GM23338 (cell line): ENCODE data around the gene RHOT1. TPM values are rescaled to one million over a fixed set of nuclear protein-coding genes. Genes with fewer than 3 reads are reported as not detected.

Experiments used
- ATAC-seq: fragments of 200-7000 bp; cut with Tn5 transposase; 3 replicates; pipeline ENCODE4 v1.9.1; 2020
- DNase-seq: peaks from one replicate; pipeline ENCODE4 v3.0.0-alpha.2; 2015; ENCODE audit warnings: low spot score
- H2AFZ ChIP-seq: fragments of 200-600 bp; sonication (generic); 2 replicates; pipeline ENCODE4 v1.8.0; 2016; ENCODE audit warnings: antibody characterized with exemption, mild to moderate bottlenecking, moderate library complexity
- H3F3A ChIP-seq: fragments of 200-600 bp; sonication (generic); replicated peaks from 2 replicates; pipeline ENCODE4 v1.8.0; 2017; ENCODE audit warnings: antibody characterized with exemption, mixed run types, low read depth
- H3K27ac ChIP-seq: fragments of 200-600 bp; sonication (generic); 2 replicates; pipeline ENCODE4 v1.6.1; 2016; ENCODE audit warnings: low read depth
- H3K27me3 ChIP-seq: fragments of 200-600 bp; sonication (generic); 2 replicates; pipeline ENCODE4 v1.8.0; 2016; ENCODE audit warnings: mild to moderate bottlenecking, mixed run types, moderate library complexity; ENCODE audit not compliant: insufficient read depth
- H3K36me3 ChIP-seq: fragments of 200-600 bp; sonication (generic); 2 replicates; pipeline ENCODE4 v1.8.0; 2016; ENCODE audit warnings: mild to moderate bottlenecking; ENCODE audit not compliant: insufficient read depth
- H3K4me1 ChIP-seq: fragments of 200-600 bp; sonication (generic); 2 replicates; pipeline ENCODE4 v1.8.0; 2016; ENCODE audit warnings: mild to moderate bottlenecking, moderate library complexity; ENCODE audit not compliant: insufficient read depth
- H3K4me2 ChIP-seq: fragments of 200-600 bp; sonication (generic); 2 replicates; pipeline ENCODE4 v1.7.1; 2017; ENCODE audit warnings: mixed run types
- H3K4me3 ChIP-seq: fragments of 200-600 bp; sonication (generic); 2 replicates; pipeline ENCODE4 v1.6.1; 2016; ENCODE audit warnings: mixed run types
- H3K79me2 ChIP-seq: fragments of 200-600 bp; sonication (generic); replicated peaks from 2 replicates; pipeline ENCODE4 v1.8.0; 2017; ENCODE audit warnings: mild to moderate bottlenecking; ENCODE audit not compliant: insufficient read depth
- H3K9me2 ChIP-seq: fragments of 200-600 bp; sonication (generic); 2 replicates; pipeline ENCODE4 v1.8.0; 2017; ENCODE audit not compliant: insufficient read depth
- H4K20me1 ChIP-seq: fragments of 200-600 bp; sonication (generic); replicated peaks from 2 replicates; pipeline ENCODE4 v1.8.0; 2017; ENCODE audit warnings: mild to moderate bottlenecking; ENCODE audit not compliant: insufficient read depth
- H3K27ac Mint-ChIP-seq: 2 replicates; pipeline ENCODE4 v1.8.0; 2020; ENCODE audit warnings: inconsistent platforms, mild to moderate bottlenecking, moderate library complexity, mixed read lengths
- H3K27me3 Mint-ChIP-seq: 3 replicates; pipeline ENCODE4 v1.8.0; 2022; ENCODE audit warnings: low read depth, mild to moderate bottlenecking, moderate library complexity, mixed read lengths, inconsistent platforms; ENCODE audit not compliant: insufficient read depth, poor library complexity
- H3K36me3 Mint-ChIP-seq: 3 replicates; pipeline ENCODE4 v1.8.0; 2021; ENCODE audit warnings: low read depth, mild to moderate bottlenecking, inconsistent platforms, moderate library complexity, mixed read lengths
- H3K4me1 Mint-ChIP-seq: 3 replicates; pipeline ENCODE4 v1.8.0; 2020; ENCODE audit warnings: mild to moderate bottlenecking, inconsistent platforms, mixed read lengths
- H3K4me3 Mint-ChIP-seq: 3 replicates; pipeline ENCODE4 v1.8.0; 2021; ENCODE audit warnings: moderate library complexity, mild to moderate bottlenecking, inconsistent platforms, mixed read lengths
- H3K9me3 Mint-ChIP-seq: 3 replicates; pipeline ENCODE4 v1.8.0; 2020; ENCODE audit warnings: moderate library complexity, mild to moderate bottlenecking, inconsistent platforms, mixed read lengths
- CREB1 ChIP-seq: fragments of 250-450 bp; sonication (Bioruptor Pico); IDR thresholded peaks from 2 replicates; pipeline ENCODE4 v1.5.0; 2020; ENCODE audit warnings: low read depth, mild to moderate bottlenecking, moderate library complexity
- CTCF ChIP-seq, 2 experiments: fragments of 200-600 bp in 1 of 2; sonication (generic) in 1 of 2; conservative IDR thresholded peaks; 2 replicates each; pipeline versions ENCODE4 v1.5.1 to v1.6.1; 2016 to 2017; ENCODE audit warnings: antibody characterized with exemption in 2 of 2, low read depth in 2 of 2, mild to moderate bottlenecking in 2 of 2, moderate library complexity in 1 of 2
- ETS1 ChIP-seq: IDR thresholded peaks from 2 replicates; pipeline ENCODE4 v1.6.1; 2016; ENCODE audit warnings: antibody characterized with exemption
- EZH2 ChIP-seq: fragments of 200-600 bp; sonication (generic); IDR thresholded peaks from one replicate; pipeline ENCODE4 v1.8.0; 2017; ENCODE audit warnings: antibody characterized with exemption, mild to moderate bottlenecking, low read depth; ENCODE audit not compliant: unreplicated experiment
- EZH2phosphoT487 ChIP-seq: fragments of 200-600 bp; sonication (generic); IDR thresholded peaks from one replicate; pipeline ENCODE4 v1.8.1; 2018; ENCODE audit warnings: antibody characterized with exemption; ENCODE audit not compliant: unreplicated experiment
- JUNB ChIP-seq: IDR thresholded peaks from one replicate; pipeline ENCODE4 v1.6.1; 2016; ENCODE audit warnings: antibody characterized with exemption; ENCODE audit not compliant: unreplicated experiment
- NANOG ChIP-seq: IDR thresholded peaks from 2 replicates; pipeline ENCODE4 v1.6.1; 2016; ENCODE audit warnings: antibody characterized with exemption, borderline replicate concordance
- POLR2AphosphoS5 ChIP-seq: IDR thresholded peaks from 2 replicates; pipeline ENCODE4 v1.6.1; 2016; ENCODE audit warnings: antibody characterized with exemption, low read depth
- REST ChIP-seq: IDR thresholded peaks from one replicate; pipeline ENCODE4 v1.6.1; 2018; ENCODE audit warnings: antibody characterized with exemption; ENCODE audit not compliant: unreplicated experiment
- STAT1 ChIP-seq: IDR thresholded peaks from one replicate; pipeline ENCODE4 v1.6.1; 2016; ENCODE audit warnings: antibody characterized with exemption; ENCODE audit not compliant: unreplicated experiment
- ZNF114 ChIP-seq: fragments of 250-450 bp; sonication (Bioruptor Pico); IDR thresholded peaks from 2 replicates; pipeline ENCODE4 v1.5.0; 2020; ENCODE audit warnings: mild to moderate bottlenecking, moderate library complexity
- ZNF331 ChIP-seq: fragments of 250-450 bp; sonication (Bioruptor Pico); IDR thresholded peaks from 2 replicates; pipeline ENCODE4 v1.5.0; 2020; ENCODE audit warnings: low read depth, mild to moderate bottlenecking, moderate library complexity
- ZNF462 ChIP-seq: fragments of 250-450 bp; sonication (Bioruptor Pico); IDR thresholded peaks from 2 replicates; pipeline ENCODE4 v1.5.0; 2020; ENCODE audit warnings: mild to moderate bottlenecking, moderate library complexity
- polyA plus RNA-seq: library from polyadenylated mRNA; unstranded; fragments of >200 nt; fragmentation: Nextera tagmentation; extraction: Ambion mirVana; gene quantifications from 2 replicates; pipeline ENCODE4 v1.2.1, GENCODE V29; 2016
- total RNA-seq: library from RNA; depleted of rRNA; stranded (reverse); fragments of >200 nt; shearing (Covaris generic); gene quantifications from 2 replicates; pipeline ENCODE4 v1.2.3, GENCODE V29; 2014

The RHOT1 gene
- total and polyA plus RNA-seq, 2 experiments from 2014 or later = 40.8 to 53.5 TPM

- Mint-ChIP-seq H3K27ac (no peak overlapping the region), H3K4me1 (peaks cover 52% of the 10 kb centered on the region)
- H3K4me1 ChIP-seq = peaks cover 50% of the 10 kb centered on the region
Measured at GRCh38 chr17:32274101-32274500, 131.8 kb downstream of the RHOT1 start.

More at GRCh38 chr17:32274101-32274500, 131.8 kb downstream of the RHOT1 start:
- Mint-ChIP-seq H3K4me3 (no peak overlapping the region), H3K27me3 (peaks cover 17% of the 10 kb centered on the region), H3K36me3 (no peaks in the 10 kb centered on the region), H3K9me3 (no peaks in the 10 kb centered on the region)
- H3K79me2 ChIP-seq = no peaks in the 10 kb centered on the region; the same call in 1 of the 2 replicates
- H3K36me3 ChIP-seq = no peaks in the 10 kb centered on the region
- H2AFZ ChIP-seq = no peak overlapping the region
- H3K27me3 ChIP-seq = 0 out of 2 replicates have a peak, but pooled peaks cover 2% of the 10 kb centered on the region
- TF ChIP-seq EZH2 (no peak), NANOG (no peak), JUNB (no peak), ZNF331 (CRISPR knock-in tag) (no peak), CTCF (conservative IDR thresholded peaks at IDR 0.05; ENCODE audit: low read depth in 2 of 2) (no peak), REST (no peak), STAT1 (no peak), ZNF462 (no peak), EZH2phosphoT487 (no peak), CREB1 (CRISPR knock-in tag) (no peak), POLR2AphosphoS5 (no peak), ETS1 (no peak), ZNF114 (CRISPR knock-in tag) (no peak)
- DNase-seq (no peak), ATAC-seq (no peak)
- H3K27ac ChIP-seq = no peak overlapping the region
- H3K4me2 ChIP-seq = no peak overlapping the region
- H4K20me1 ChIP-seq = 0 out of 2 replicates have a peak, but pooled peaks cover 9% of the 10 kb centered on the region
- no peaks in the 10 kb centered on the region for H3K9me2 ChIP-seq
- peaks cover 16% of the 10 kb centered on the region; the same call in 1 of the 2 replicates for H3F3A ChIP-seq
- no peak overlapping the region for H3K4me3 ChIP-seq
